GM18519 (cell line): ENCODE results near the gene IFIT1.
"Not testable (repeated sequence)": the region's sequence is repeated elsewhere in the genome, so short reads cannot be mapped to it uniquely, and the experiment has no call there.

Experiments
- ATAC-seq: cut with Tn5 transposase; IDR thresholded peaks from one replicate; pipeline ENCODE4 v1.9.1; 2021; ENCODE audit warnings: mild to moderate bottlenecking, moderate library complexity; ENCODE audit not compliant: unreplicated experiment, low FRiP score

Gene IFIT1

GRCh38 chr10:89426230-89426868, 33.9 kb downstream of the IFIT1 start:
- no peak for ATAC-seq

GRCh38 chr10:89427629-89428028, 35.2 kb downstream of the IFIT1 start:
- ATAC-seq = no peak

DNA sequence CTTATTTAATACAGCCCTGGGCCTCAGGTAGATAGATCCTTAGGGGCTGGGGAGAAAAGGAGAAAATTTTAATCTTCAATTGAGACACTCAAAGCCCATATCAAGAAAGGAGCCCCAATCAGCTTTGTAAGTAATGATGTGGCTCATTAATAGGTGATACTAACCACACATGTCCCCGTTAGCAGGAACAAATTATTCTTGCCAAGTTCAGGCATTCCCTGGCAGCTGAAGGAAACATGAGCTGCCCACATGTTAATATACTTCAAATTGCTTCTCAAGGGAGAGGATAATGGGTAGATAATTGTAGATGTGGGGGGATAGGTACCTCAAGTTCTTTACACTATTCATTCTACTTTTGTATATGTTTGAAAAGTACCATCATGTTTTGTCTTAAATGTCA, 36.5 kb downstream of the IFIT1 start:
- no peak for ATAC-seq

- no peak for ATAC-seq
Observed at GRCh38 chr10:89431977-89432376, 39.6 kb downstream of the IFIT1 start.

- ATAC-seq = no peak
Observed at GRCh38 chr10:89438525-89438924, 46.1 kb downstream of the IFIT1 start.

GRCh38 chr10:89440226-89441009, 48.0 kb downstream of the IFIT1 start:
- ATAC-seq = no peak

DNA sequence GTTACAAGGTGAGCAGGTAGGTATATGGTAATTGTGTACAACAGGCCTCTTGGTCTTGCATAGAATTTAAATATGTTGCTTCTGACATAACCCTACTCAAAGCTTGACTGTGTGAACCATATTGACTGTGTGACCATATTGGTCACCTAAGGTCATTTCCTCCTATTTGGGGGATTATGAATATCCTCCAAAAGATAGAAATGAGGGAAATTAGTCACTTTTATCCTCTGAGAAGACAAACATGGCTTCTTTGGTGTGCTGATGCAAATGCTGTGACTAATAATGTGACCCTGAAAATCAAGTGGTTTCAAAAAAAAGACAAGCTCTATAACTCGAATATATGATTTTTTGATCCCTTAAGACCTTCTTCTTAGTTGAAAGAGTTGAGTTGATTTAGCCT, 49.9 kb downstream of the IFIT1 start:
- ATAC-seq = no peak

DNA sequence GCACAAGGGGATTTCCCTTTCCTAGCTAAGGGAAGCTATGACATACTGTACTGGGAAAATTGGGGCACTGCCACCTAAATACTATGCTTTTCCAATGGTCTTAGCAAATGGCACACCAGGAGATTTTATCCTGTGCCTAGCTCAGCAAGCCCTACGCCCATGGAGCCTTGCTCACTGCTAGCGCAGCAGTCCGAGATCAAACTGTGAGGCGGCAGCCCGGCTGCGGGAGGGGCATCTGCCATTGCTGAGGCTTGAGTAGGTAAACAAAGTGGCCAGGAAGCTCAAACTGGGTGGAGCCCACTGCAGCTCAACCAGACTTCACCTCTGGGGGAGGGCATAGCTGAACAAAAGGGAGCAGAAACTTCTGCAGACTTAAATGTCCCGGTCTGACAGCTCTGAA, 52.4 kb downstream of the IFIT1 start:
- ATAC-seq = not testable (repeated sequence)

- ATAC-seq = no peak
Observed at GRCh38 chr10:89450901-89451300, 58.5 kb downstream of the IFIT1 start.

DNA sequence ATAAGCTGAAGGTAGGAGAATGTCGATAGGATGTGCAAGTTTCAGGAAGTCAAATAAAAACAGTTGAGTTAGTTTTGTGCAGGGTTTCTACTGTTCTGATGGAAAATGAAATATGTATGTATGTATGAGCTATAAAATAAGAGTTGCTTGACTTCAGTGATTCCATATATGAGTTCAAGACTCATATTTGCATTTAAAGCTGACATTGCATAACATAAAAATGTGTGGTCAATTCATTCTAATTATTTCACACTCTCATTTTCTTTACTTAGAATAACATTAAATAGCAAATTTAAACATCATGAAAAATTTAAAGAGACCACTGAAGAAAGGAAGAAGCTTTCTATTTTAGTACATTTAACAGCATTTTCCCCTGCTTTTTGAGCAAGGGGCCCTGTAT, 59.8 kb downstream of the IFIT1 start:
- no peak for ATAC-seq

GRCh38 chr10:89454561-89455347, 62.3 kb downstream of the IFIT1 start:
- no peak for ATAC-seq
